ENCODE measurements around the gene CRACDL.

- TF ChIP-seq, protein P1, sequence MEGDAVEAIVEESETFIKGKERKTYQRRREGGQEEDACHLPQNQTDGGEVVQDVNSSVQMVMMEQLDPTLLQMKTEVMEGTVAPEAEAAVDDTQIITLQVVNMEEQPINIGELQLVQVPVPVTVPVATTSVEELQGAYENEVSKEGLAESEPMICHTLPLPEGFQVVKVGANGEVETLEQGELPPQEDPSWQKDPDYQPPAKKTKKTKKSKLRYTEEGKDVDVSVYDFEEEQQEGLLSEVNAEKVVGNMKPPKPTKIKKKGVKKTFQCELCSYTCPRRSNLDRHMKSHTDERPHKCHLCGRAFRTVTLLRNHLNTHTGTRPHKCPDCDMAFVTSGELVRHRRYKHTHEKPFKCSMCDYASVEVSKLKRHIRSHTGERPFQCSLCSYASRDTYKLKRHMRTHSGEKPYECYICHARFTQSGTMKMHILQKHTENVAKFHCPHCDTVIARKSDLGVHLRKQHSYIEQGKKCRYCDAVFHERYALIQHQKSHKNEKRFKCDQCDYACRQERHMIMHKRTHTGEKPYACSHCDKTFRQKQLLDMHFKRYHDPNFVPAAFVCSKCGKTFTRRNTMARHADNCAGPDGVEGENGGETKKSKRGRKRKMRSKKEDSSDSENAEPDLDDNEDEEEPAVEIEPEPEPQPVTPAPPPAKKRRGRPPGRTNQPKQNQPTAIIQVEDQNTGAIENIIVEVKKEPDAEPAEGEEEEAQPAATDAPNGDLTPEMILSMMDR (IDR thresholded peaks at IDR 0.05): no peak
- TF ChIP-seq, protein P2, sequence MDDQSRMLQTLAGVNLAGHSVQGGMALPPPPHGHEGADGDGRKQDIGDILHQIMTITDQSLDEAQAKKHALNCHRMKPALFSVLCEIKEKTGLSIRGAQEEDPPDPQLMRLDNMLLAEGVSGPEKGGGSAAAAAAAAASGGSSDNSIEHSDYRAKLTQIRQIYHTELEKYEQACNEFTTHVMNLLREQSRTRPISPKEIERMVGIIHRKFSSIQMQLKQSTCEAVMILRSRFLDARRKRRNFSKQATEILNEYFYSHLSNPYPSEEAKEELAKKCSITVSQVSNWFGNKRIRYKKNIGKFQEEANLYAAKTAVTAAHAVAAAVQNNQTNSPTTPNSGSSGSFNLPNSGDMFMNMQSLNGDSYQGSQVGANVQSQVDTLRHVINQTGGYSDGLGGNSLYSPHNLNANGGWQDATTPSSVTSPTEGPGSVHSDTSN (IDR thresholded peaks at IDR 0.05): no peak
- TF ChIP-seq RAD21 (IDR thresholded peaks at IDR 0.05; ENCODE audit: low read length): no peak
- no peak for TF ChIP-seq USF2 (IDR thresholded peaks at IDR 0.05; ENCODE audit: borderline replicate concordance, low read depth, low read length)
- no peak for TF ChIP-seq SIN3A (IDR thresholded peaks at IDR 0.05; ENCODE audit: borderline replicate concordance, low read depth, low read length)
- TF ChIP-seq EZH2phosphoT487 (IDR thresholded peaks at IDR 0.05; ENCODE audit: borderline replicate concordance, low read depth): no peak
- TF ChIP-seq RFX5 (IDR thresholded peaks at IDR 0.05; ENCODE audit: low read length): no peak
- no peak for TF ChIP-seq NRF1 (IDR thresholded peaks at IDR 0.05; ENCODE audit: low read depth, low read length)
- no peak for TF ChIP-seq NFIC (IDR thresholded peaks at IDR 0.05; ENCODE audit: borderline replicate concordance)
Measured at GRCh38 chr2:98861601-98862000, 74.4 kb downstream of the CRACDL start.

Measured in SK-N-SH (cell line).